MG63 (cell line): ENCODE results near the gene NDUFAF7. TPM values are rescaled to one million over a fixed set of nuclear protein-coding genes. Genes with fewer than 3 reads are reported as not detected.
"Not testable (repeated sequence)": the region's sequence is repeated elsewhere in the genome, so short reads cannot be mapped to it uniquely, and the experiment has no call there.

Experiments used
- DNase-seq: peaks from one replicate; pipeline ENCODE4 v3.0.0-alpha.2; 2020
- H3K27me3 ChIP-seq: fragments of 250-450 bp; sonication (Bioruptor Pico); 2 replicates; pipeline ENCODE4 v1.5.1; 2020; ENCODE audit warnings: mild to moderate bottlenecking, moderate library complexity
- H3K36me3 ChIP-seq: fragments of 250-450 bp; sonication (Bioruptor Pico); 2 replicates; pipeline ENCODE4 v1.5.1; 2020; ENCODE audit warnings: mild to moderate bottlenecking, moderate library complexity
- H3K4me3 ChIP-seq: fragments of 250-450 bp; sonication (Bioruptor Pico); 2 replicates; pipeline ENCODE4 v1.5.1; 2020; ENCODE audit warnings: mild to moderate bottlenecking, moderate library complexity
- H3K9me3 ChIP-seq: fragments of 250-450 bp; sonication (Bioruptor Pico); 2 replicates; pipeline ENCODE4 v1.5.1; 2020; ENCODE audit warnings: mild to moderate bottlenecking, moderate library complexity
- total RNA-seq: library from RNA; depleted of rRNA; stranded (reverse); fragments of >200 nt; shearing (Covaris generic); gene quantifications from 2 replicates; pipeline ENCODE4 v1.2.3, GENCODE V29; 2014; ENCODE audit warnings: low replicate concordance

NDUFAF7 gene
- total RNA-seq, 1 experiment from 2014 or later = 15.8 TPM

GRCh38 chr2:37205071-37205661 is 26.3 kb upstream of the NDUFAF7 start:
- not testable (repeated sequence) for DNase-seq, H3K4me3 ChIP-seq, H3K27me3 ChIP-seq
- Histone ChIP-seq H3K36me3 (peaks cover 98% of the 10 kb centered on the region), H3K9me3 (peaks cover 28% of the 10 kb centered on the region)

GRCh38 chr2:37205689-37206341 is 25.6 kb upstream of the NDUFAF7 start:
- DNase-seq = no peak
- no peak overlapping the region for H3K4me3 ChIP-seq
- peaks cover 98% of the 10 kb centered on the region for H3K36me3 ChIP-seq
- peaks cover 28% of the 10 kb centered on the region for H3K9me3 ChIP-seq
- H3K27me3 ChIP-seq = no peaks in the 10 kb centered on the region

DNA sequence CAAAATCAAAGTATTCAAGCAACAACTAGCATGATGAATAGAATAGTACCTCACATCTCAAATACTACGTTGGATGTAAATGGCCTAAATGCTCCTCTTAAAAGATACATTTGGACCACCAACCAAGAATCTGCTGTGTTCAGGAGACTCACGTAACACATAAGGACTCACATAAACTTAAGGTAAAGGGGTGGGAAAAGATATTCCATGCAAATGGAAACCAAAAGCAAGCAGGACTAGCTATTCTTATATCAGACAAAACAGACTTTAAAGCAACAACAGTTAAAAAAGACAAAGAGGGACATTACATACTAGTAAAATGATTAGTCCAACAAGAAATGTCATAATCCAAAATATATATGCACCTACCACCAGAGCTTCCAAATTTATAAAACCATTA is 24.7 kb upstream of the NDUFAF7 start:
- not testable (repeated sequence) for H3K4me3 ChIP-seq, H3K27me3 ChIP-seq, DNase-seq
- H3K36me3 ChIP-seq = peaks cover 98% of the 10 kb centered on the region
- peaks cover 28% of the 10 kb centered on the region for H3K9me3 ChIP-seq

DNA sequence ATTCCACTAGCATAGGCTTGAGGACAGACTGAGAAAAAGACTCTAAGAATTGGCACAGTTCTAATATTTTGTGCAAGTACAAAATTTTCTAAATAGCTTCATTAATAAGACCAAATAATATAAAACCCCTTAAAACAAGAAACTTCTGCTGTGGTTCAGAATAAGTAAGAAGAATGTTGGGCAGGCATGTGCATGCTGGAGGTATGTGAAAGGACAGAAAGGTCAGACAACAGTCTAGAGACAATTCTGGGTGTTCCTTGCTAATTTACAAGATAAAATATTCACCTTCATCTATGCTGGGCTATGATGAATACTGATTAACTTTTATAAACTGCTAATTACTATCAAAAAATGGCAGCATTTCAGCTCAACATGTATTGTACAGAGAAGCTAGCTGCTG is 20.2 kb upstream of the NDUFAF7 start:
- H3K27me3 ChIP-seq = no peaks in the 10 kb centered on the region
- peaks cover 95% of the 10 kb centered on the region for H3K36me3 ChIP-seq
- H3K9me3 ChIP-seq = peaks cover 26% of the 10 kb centered on the region
- H3K4me3 ChIP-seq = no peak overlapping the region
- no peak for DNase-seq

- Histone ChIP-seq H3K9me3 (peaks cover 20% of the 10 kb centered on the region), H3K4me3 (no peak overlapping the region), H3K36me3 (peaks cover 95% of the 10 kb centered on the region), H3K27me3 (no peaks in the 10 kb centered on the region)
- DNase-seq = no peak
These were observed 19.5 kb upstream of the NDUFAF7 start for GRCh38 chr2:37211939-37212338.

DNA sequence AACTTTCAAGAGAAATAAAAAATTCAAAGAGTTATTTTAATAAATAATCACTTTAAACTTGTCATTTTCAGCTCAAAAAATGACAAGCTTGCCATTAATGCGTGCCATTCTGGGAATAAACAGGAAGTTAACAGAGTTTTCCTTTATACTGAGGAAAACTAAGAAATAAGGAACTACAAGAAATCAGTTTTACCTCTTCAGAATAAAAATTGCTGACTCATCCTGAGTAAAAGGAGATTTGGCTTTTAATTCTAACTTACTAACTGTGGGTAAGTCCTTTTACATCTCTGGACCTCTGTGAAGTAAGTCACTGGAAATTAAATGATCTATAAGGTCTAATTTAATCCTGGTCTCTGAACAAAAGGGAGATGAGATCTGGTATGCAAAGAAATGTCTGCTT is 16.2 kb upstream of the NDUFAF7 start:
- H3K27me3 ChIP-seq = no peaks in the 10 kb centered on the region
- DNase-seq = no peak
- H3K4me3 ChIP-seq = no peak overlapping the region
- H3K9me3 ChIP-seq = no peaks in the 10 kb centered on the region
- peaks cover 84% of the 10 kb centered on the region for H3K36me3 ChIP-seq

- H3K4me3 ChIP-seq = no peak overlapping the region
- no peaks in the 10 kb centered on the region for H3K27me3 ChIP-seq
- DNase-seq = no peak
- peaks cover 89% of the 10 kb centered on the region for H3K36me3 ChIP-seq
- no peaks in the 10 kb centered on the region for H3K9me3 ChIP-seq
These were observed 12.4 kb upstream of the NDUFAF7 start for GRCh38 chr2:37219046-37219445.

DNA sequence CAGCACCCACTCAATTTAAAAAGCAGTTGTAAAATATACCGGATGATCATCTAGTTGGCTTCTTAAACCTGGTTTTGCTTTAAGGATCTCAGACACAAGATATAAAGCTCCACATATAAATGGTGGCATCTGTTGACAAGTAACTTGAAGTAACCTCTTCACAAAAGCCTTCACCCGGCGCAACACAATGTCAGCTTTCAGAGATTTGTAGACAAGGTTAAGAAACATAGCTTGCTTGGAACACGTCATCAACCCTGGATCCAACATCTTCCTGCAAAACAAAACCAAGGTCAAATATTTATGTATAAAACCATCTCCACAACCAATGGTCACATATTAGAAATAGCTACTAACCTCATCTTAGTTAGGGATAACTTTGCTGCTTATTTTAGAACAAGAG is 8.3 kb upstream of the NDUFAF7 start:
- H3K27me3 ChIP-seq = no peaks in the 10 kb centered on the region
- no peak overlapping the region for H3K4me3 ChIP-seq
- DNase-seq = no peak
- no peaks in the 10 kb centered on the region for H3K9me3 ChIP-seq
- peaks cover 86% of the 10 kb centered on the region for H3K36me3 ChIP-seq

- DNase-seq = no peak
- H3K9me3 ChIP-seq = no peaks in the 10 kb centered on the region
- peaks cover 86% of the 10 kb centered on the region for H3K36me3 ChIP-seq
- H3K27me3 ChIP-seq = no peaks in the 10 kb centered on the region
- no peak overlapping the region for H3K4me3 ChIP-seq
These were observed 7.4 kb upstream of the NDUFAF7 start for GRCh38 chr2:37224063-37224462.

- not testable (repeated sequence) for H3K9me3 ChIP-seq, H3K4me3 ChIP-seq, DNase-seq, H3K27me3 ChIP-seq
- peaks cover 84% of the 10 kb centered on the region for H3K36me3 ChIP-seq
These were observed 6.3 kb upstream of the NDUFAF7 start for GRCh38 chr2:37225129-37225528.

DNA sequence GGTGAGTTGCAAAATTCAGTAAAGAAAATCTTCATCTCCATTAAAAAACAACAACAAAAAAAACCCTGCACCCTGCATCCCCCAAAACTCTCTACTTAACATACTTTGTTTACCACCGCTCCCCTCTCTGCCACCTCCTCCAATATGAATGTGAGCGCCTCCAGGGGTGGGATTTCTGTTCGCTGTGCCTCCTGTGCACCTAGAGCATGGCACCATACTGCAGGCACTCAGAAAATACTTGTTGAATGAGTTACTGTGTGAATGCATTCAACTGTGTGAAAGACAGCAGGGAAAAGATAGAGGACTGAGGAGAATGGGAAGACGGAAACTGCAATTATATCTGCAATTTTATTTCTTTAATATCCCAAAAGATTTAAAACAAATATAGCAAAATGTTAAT is 4.6 kb upstream of the NDUFAF7 start:
- H3K9me3 ChIP-seq = no peaks in the 10 kb centered on the region
- H3K27me3 ChIP-seq = no peaks in the 10 kb centered on the region
- H3K36me3 ChIP-seq = peaks cover 67% of the 10 kb centered on the region
- no peak for DNase-seq
- no peak overlapping the region for H3K4me3 ChIP-seq

DNA sequence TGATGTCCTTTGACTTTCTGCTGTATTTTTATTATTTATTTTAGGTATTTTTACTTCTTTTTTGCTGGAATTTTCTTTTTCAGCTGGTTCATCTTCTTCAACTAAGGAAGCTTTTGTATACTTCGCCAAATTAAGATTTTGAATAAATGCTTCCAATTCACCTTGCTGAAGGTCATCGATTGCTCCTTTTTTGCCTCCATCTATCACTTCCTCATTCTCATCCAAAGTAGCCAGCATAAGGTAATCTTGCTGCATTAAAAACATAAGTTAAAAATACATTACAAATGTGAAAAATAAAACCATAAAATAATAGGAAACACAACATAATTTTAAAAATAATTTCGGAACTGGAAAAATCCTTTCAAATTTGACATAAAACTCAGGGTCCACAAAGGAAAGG is 2.7 kb upstream of the NDUFAF7 start:
- DNase-seq = no peak
- H3K9me3 ChIP-seq = no peaks in the 10 kb centered on the region
- peaks cover 48% of the 10 kb centered on the region for H3K36me3 ChIP-seq
- H3K27me3 ChIP-seq = no peaks in the 10 kb centered on the region
- H3K4me3 ChIP-seq = peak overlapping the region; percentile 75; the same call in 1 of the 2 replicates

DNA sequence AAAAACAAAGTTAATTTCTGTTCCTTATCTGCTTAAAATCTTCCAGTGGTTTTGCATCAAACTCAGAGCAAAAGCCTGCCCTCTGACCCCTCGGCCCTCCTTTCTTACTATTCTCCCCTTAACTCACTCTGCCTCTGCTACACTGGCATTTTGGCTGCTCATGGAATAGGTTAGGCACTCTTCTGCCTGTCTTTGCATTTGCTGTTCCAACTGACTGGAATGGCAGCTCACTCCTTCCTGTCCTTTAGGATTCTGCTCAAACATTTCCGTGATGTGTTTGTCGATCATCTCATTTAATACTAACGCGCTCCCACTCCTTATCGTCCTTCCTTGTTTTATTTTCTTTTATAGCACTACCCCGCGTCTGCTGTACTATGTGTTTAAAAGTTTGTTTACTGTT is 877 bp upstream of the NDUFAF7 start:
- no peaks in the 10 kb centered on the region for H3K9me3 ChIP-seq
- peak overlapping the region; percentile 75 for H3K4me3 ChIP-seq
- DNase-seq = no peak
- peaks cover 46% of the 10 kb centered on the region for H3K36me3 ChIP-seq
- H3K27me3 ChIP-seq = no peaks in the 10 kb centered on the region

DNA sequence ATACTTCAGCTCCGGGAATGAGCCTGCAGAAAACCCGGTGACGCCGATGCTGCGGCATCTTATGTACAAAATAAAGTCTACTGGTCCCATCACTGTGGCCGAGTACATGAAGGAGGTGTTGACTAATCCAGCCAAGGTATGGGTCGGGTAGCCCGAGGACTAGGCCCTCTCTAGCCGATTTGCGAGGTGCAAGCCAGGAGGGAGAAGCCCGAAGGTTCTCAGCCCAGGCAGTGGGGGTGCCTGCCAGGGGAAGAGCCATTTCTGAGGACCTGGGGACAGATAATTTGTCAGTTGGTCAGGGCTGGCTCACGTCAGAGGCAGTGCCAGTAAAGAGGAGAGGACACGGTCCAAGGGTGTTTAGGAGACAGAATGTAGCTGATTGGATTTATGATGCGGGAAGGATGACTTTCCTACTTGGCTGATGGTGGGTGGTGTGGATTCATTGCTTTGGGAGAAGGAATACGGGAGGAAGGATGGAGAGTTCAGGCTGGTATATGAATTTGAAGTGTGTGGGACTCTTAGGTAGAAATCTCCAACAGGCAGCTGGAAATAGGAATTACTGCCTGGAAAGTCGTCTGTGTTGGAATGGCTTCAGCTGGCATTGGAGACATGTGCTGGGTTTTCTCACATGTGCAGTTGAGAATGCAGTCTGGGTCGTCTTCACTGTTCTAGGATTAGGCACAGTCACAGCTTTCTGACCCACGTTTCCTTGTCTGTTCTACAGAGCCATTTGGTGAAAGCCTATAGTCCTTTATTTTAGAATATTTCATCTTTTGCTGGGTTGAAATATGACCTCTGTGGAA is 874 bp downstream of the NDUFAF7 start:
- peak overlapping the region; percentile 75 for H3K4me3 ChIP-seq
- peaks cover 40% of the 10 kb centered on the region for H3K36me3 ChIP-seq
- DNase-seq = no peak
- no peaks in the 10 kb centered on the region for H3K9me3 ChIP-seq
- no peaks in the 10 kb centered on the region for H3K27me3 ChIP-seq

DNA sequence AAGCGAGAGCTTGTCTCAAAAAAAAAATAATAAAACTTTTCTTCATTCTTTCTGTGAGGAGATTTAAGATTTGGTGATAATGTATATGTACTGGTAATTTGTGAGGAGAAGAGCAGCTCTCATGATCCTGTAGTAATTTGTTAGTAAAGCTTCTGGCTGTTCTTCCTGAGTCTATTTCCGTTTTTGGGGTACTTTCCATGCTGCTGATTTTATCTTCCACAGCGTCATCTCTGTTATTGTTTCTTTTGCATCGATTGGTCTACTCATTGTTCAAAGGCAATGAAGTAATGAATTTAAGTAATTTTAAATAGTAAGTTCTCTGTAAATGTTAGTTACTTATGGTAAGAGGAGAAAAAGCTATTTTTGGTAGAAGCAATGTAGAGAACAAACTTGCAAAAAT is 12.0 kb downstream of the NDUFAF7 start:
- Histone ChIP-seq H3K9me3 (peaks cover 3% of the 10 kb centered on the region), H3K36me3 (peaks cover 67% of the 10 kb centered on the region), H3K27me3 (no peaks in the 10 kb centered on the region), H3K4me3 (no peak overlapping the region)
- no peak for DNase-seq

- Histone ChIP-seq H3K36me3 (peaks cover 66% of the 10 kb centered on the region), H3K4me3 (no peak overlapping the region), H3K9me3 (peaks cover 3% of the 10 kb centered on the region), H3K27me3 (no peaks in the 10 kb centered on the region)
- DNase-seq = no peak
These were observed 12.6 kb downstream of the NDUFAF7 start for GRCh38 chr2:37244017-37244416.

GRCh38 chr2:37244755-37245154 is 13.3 kb downstream of the NDUFAF7 start:
- DNase-seq = no peak
- Histone ChIP-seq H3K36me3 (peaks cover 73% of the 10 kb centered on the region), H3K27me3 (no peaks in the 10 kb centered on the region), H3K4me3 (no peak overlapping the region), H3K9me3 (peaks cover 3% of the 10 kb centered on the region)

GRCh38 chr2:37246205-37246604 is 14.7 kb downstream of the NDUFAF7 start:
- peaks cover 78% of the 10 kb centered on the region for H3K36me3 ChIP-seq
- no peak for DNase-seq
- no peaks in the 10 kb centered on the region for H3K27me3 ChIP-seq
- no peak overlapping the region for H3K4me3 ChIP-seq
- H3K9me3 ChIP-seq = peaks cover 3% of the 10 kb centered on the region
